T47D (cell line): ENCODE data around the gene BTG3.

ENCODE experiments used
- DNase-seq, 2 experiments: peaks; one replicate each; pipeline versions ENCODE4 v3.0.0 to v3.0.0-alpha.2; 2011 to 2012; ENCODE audit warnings: low read depth in 1 of 2, low spot score in 1 of 2
- JUND ChIP-seq: IDR thresholded peaks from 2 replicates; pipeline ENCODE4 v1.6.1; 2012; ENCODE audit warnings: low read depth
- in situ Hi-C: cut with HindIII; loops from 2 replicates; pipeline ENCODE4 v1.10.0; 2016; ENCODE audit warnings: low sequenced_read_pairs, low pct_unique_long_range_greater_than_20kb

Gene BTG3

GRCh38 chr21:17545007-17545406, 67.7 kb downstream of the BTG3 start:
- in situ Hi-C loops: no loop called here
- no peak for TF ChIP-seq JUND
- DNase-seq: no peak
